GM12801 (cell line): ENCODE results near the gene CDK5R1.

Source experiments
- CTCF ChIP-seq: IDR thresholded peaks from one replicate; pipeline ENCODE4 v1.5.1; 2011; ENCODE audit warnings: control low read depth; ENCODE audit not compliant: insufficient read length; ENCODE audit errors: extremely low read depth

Gene CDK5R1

DNA sequence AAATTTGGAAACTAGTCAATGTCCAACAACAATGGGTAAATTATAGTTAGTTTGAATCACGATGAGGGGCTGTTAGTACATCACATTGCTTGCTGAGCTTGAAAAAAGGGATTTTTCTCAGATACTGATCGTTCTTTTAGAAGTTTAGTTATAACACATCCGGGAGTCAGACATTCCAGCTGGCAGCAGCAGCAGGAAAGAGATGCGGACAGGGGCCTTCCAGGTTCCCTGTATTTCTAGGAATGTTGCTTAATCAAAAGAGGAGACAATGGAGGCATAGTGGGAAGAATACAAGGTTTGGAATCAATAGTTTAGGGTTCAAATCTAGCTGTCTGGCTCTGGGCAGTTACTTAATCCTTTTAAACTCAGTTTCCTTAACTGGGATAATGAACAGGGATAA lies 27.8 kb downstream of the CDK5R1 start:
- no peak for TF ChIP-seq CTCF

GRCh38 chr17:32515677-32516383 lies 29.0 kb downstream of the CDK5R1 start:
- no peak for TF ChIP-seq CTCF

GRCh38 chr17:32516450-32516849 lies 29.7 kb downstream of the CDK5R1 start:
- TF ChIP-seq CTCF: no peak

DNA sequence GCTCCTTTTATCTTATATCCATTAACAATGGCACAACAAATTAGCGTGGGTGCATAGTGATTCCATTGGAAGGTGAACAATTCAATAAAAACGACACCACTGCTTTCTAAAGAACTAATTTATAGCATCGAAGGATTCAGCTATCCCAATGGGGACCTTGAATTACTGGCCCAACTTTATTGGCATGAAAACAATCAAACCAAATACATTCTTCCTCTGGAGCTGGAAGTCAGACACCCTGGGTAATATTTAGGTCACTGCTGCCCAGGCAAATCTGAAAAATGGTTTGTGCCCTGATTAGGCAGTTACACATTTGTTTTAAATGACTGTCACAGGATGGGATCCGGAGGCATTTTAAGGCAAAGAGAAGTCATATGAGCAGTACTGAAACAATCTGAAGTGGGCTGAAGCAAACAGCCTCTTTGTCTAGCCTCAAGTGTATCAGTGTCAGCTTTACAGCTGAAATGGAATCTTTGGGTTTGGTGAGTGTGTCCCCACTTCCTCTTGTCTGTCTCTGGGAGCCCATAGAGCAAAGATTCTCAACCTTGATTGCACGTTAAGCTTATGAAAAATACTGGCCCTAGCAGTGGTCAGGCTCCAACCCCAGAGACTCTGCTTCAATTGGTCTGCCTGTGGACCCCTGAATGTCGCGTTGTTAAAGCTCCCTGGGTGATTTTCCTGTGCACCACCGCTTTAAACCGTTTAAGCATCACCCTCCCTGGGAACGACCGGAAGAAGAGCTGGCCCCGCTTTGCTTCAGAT lies 30.3 kb downstream of the CDK5R1 start:
- TF ChIP-seq CTCF: no peak

DNA sequence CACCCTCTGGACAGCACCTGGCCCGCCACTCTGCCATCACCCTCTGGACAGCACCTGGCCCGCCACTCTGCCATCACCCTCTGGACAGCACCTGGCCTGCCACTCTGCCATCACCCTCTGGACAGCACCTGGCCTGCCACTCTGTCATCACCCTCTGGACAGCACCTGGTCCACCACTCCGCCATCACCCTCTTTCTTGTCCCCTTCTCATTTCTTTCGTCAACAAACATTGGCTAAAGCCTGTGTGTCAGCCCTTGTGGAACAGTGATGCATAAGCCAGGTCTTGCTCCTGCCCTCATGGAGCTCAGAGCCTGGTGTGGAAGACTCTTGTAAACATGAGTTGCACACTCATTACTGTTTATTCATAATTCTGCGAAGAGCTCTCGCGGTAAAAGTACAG lies 31.2 kb downstream of the CDK5R1 start:
- no peak for TF ChIP-seq CTCF

GRCh38 chr17:32518646-32519227 lies 31.9 kb downstream of the CDK5R1 start:
- TF ChIP-seq CTCF: no peak

DNA sequence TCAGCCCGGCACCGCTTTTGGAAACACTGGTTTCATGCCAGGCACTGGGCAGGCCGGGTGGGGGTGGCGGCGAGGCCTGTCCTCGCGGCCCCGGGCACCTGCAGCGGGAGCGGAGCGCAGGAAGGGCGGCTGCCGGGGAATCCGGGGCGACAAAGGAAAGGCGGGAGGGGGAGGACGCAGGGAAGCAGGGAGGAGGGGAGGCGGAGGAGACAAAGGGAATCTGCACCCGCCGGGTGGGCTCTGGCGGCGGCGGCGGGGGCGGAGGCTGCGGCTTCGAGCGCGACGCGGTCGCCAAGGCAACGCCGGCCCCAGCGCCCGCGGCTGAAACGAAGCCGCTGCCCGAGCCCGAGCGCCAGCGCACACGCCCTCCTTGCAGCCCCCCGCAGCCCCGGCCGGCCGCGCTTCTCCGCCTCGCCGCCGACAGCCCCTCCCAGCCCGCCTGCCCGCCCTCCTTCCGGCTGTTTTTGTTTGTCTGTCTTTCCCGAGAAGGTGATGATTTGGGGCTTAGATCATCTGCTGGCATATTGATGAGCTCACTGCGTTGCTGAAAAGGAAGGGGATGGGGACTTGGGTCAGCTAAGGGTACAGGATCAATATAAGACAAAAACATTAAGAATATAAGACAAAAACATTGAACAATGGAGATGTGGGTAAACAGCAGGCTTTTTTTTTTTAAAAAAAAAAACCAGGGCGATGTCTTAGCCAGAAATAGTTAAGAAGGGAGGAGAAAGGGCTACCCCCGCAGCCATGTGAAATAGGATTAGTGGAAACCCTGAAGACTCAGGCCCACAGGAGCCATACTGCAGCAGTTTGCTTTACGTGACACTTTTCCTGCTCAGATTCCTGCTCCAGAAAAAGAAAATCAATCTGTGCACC lies 32.7 kb downstream of the CDK5R1 start:
- no peak for TF ChIP-seq CTCF
